ENCODE measurements around the gene MOV10L1. TPM values are rescaled to one million over a fixed set of nuclear protein-coding genes. Genes with fewer than 3 reads are reported as not detected.

Gene MOV10L1
- total RNA-seq, 4 donors from 2014 or later, result 0.13 to 1.7 (median 1.6) TPM; not detected in 1

DNA sequence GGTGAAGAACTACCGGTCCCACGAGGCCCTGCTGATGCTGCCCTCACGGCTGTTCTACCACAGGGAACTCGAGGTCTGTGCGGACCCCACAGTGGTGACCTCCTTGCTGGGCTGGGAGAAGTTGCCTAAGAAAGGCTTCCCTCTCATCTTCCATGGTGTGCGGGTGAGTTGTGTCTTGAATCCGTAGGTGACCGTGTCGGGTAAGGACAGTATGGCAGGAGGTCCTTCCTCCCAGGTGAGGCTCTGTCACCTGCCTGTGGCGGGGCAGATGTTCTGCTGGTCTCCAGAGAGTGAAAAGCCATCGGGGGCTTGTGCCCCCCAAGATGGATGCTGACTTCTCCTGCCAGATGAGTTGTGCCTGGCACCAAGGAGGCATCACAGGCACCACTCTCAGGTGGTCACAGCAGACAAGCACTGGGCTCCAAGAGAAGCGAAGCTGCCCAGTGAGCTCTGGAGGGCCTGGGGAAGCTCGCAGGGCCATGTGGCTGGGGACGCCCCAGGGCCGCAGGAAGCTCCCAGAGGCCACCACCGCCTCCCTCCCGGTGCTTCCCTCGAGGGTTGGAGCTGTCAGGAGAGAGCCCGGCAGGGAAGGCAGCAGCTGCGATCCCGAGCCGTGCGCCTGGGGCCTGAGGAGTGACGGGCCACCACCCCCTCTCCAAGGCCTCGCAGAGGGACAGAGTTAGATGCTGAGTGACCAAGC is 63.4 kb downstream of the MOV10L1 start:
- 80 to 88% methylated on average over 21 to 23 of the region's 25 CpGs for WGBS, 2 donors
- no peak overlapping the region for H3K4me3 ChIP-seq (ENCODE audit: low read depth, poor library complexity, severe bottlenecking)
- TF ChIP-seq CTCF (IDR thresholded peaks at IDR 0.05), result no peak
- TF ChIP-seq POLR2A (IDR thresholded peaks at IDR 0.05), result no peak
- DNase-seq (ENCODE audit: low spot score in 2 of 2), result no peak
- intact Hi-C loops (cut with DNase I; ENCODE audit: low total_unique reads), result loop anchor here (10.0 kb wide), 1 partner anchor 52 kb away; the partner anchor contains the start of gene SELENOO

DNA sequence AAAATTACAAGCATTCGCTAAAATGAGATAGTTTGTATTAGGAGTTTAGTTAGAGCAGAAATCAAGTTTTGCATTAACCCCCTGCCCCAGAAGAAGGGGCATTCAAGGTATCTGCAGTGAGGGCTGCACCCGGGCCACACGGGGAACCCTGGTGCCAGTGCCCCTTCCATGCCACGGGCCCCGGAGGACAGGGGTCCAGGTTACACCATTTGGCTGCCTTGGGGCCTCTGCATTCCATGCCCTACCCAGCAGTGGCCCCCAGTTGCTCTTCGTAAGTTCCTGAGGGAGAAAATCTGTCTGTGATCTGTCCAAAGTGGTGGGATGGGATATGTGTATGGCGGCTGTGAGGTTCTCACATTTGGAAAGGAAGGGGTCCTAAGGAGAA is 63.9 kb downstream of the MOV10L1 start:
- TF ChIP-seq POLR2A (IDR thresholded peaks at IDR 0.05) (no peak), CTCF (IDR thresholded peaks at IDR 0.05) (no peak)
- no peak overlapping the region for H3K4me3 ChIP-seq (ENCODE audit: low read depth, poor library complexity, severe bottlenecking)
- intact Hi-C loops (cut with DNase I; ENCODE audit: low total_unique reads), result loop anchor here (10.0 kb wide), 1 partner anchor 51 kb away; the partner anchor contains the start of gene SELENOO
- 91 to 92% methylated on average over 7 of the region's 7 CpGs for WGBS, 2 donors
- DNase-seq (ENCODE audit: low spot score in 2 of 2), result no peak

DNA sequence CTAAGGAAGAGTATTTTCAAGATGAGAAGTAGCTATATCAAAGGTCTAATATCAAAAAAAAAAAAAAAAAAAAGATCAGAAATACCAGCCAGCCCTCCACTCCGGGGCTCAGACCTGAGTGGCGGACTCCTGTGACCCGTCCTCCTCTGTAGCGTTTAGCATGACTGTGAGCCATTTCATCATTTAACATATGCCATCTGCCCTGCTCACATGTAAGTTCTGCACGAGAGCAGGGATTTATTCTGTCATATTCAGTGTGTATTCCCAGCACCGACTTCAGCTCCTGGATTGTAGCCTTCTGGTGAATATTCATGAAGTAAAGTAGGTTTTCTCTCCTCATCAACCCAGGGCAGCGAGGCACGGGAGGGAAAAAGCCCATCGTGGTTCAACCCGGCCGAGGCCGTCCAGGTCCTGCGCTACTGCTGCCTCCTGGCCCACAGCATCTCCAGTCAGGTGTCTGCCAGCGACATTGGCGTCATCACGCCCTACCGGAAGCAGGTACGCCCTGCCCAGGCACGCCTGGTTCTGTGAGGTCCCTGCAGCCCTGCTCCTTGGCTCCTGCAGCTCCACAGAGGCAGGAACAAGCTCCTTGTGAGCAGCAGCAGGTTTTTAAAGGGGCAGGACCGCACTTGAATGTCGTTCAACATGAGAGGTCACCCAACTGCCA is 68.0 kb downstream of the MOV10L1 start:
- intact Hi-C loops (cut with DNase I; ENCODE audit: low total_unique reads), result loop anchor here (10.0 kb wide), 1 partner anchor 47 kb away; the partner anchor contains the start of gene SELENOO
- 49 to 60% methylated on average over 21 of the region's 21 CpGs for WGBS, 2 donors
- TF ChIP-seq CTCF (IDR thresholded peaks at IDR 0.05) (no peak), POLR2A (IDR thresholded peaks at IDR 0.05) (no peak)
- H3K4me3 ChIP-seq (ENCODE audit: low read depth, poor library complexity, severe bottlenecking), result no peak overlapping the region
- peak; percentile 49 to 90 for DNase-seq (ENCODE audit: low spot score in 2 of 2)

DNA sequence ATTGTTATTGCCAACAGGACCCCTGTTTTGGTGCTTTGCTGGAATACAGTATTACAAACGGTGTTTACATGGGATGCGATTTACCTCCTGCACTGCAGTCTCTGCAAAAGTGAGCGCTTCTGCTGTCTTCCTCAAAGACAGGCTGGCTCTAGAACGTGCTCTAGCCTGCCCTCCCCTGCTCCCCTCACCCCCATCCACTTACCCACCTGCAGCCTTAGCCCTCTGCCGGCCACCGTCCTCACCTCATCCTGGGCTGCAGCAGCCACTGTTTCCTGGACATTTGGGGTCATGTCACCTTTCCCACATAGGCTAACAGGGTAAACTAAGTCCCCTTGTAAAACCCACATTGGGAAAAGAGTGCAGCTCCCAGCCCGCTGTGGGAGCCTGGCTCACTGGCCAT is 71.1 kb downstream of the MOV10L1 start:
- no peak for DNase-seq (ENCODE audit: low spot score in 2 of 2)
- no peak overlapping the region for H3K4me3 ChIP-seq (ENCODE audit: low read depth, poor library complexity, severe bottlenecking)
- intact Hi-C loops (cut with DNase I; ENCODE audit: low total_unique reads), result no loop called here
- TF ChIP-seq CTCF (IDR thresholded peaks at IDR 0.05) (no peak), POLR2A (IDR thresholded peaks at IDR 0.05) (no peak)
- WGBS, 2 donors, result 88 to 91% methylated on average over 7 of the region's 7 CpGs

DNA sequence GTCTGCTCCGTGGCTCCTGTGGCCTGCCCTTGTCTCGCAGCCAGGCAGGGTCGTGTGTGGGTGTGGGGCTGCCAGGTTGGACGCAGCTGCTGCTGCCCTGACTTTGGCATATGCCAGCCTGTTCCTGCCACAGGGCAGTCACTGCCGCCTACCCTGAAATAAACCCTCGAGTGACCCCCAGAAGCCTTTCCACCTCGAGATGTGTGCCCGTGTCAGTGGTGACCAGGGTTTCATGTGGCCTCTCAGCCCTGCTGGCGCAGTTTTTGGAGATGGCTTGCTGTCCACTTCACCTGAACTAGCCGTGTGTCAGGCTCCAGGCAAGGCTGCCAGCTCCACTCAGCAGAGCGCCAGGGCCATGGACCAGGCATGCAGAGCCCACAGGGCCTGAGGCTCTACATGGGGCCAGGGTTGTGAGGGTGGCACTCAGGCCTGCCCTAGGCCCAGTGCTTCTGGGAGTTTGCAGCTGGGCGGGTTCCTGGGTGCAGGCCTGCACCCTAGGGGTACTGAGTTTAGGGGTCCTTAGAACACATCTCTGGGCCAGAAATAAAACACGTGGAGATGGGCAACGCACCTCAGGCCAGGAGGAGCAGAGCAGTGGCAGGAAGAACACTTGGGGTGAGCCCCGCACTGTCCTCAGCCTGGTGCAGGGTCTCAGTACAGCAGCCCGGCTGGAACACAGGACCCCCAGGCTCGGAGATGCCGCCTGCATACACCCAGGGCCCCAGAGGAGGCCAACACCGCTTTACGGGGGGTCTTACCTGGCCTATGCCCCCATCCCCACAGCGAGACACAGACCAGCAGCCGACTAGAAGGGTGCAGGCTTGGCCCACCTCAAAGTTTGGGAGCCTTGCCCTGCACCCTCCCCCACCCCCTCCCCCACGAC is 71.9 kb downstream of the MOV10L1 start:
- intact Hi-C loops (cut with DNase I; ENCODE audit: low total_unique reads), result no loop called here
- H3K4me3 ChIP-seq (ENCODE audit: low read depth, poor library complexity, severe bottlenecking), result no peak overlapping the region
- no peak for TF ChIP-seq CTCF (IDR thresholded peaks at IDR 0.05)
- TF ChIP-seq POLR2A (IDR thresholded peaks at IDR 0.05), result no peak
- 80 to 86% methylated on average over 16 to 22 of the region's 23 CpGs for WGBS, 2 donors
- no peak for DNase-seq (ENCODE audit: low spot score in 2 of 2)

Measured in lower leg skin (tissue), 4 donors.